Spinal cord (tissue), 10 donors: ENCODE measurements around the gene CERKL. TPM values are rescaled to one million over a fixed set of nuclear protein-coding genes. Genes with fewer than 3 reads are reported as not detected.

Experiments used
- DNase-seq, 6 donors: peaks; one replicate each; pipeline versions ENCODE4 v3.0.0 to v3.0.0-alpha.2; 2013 to 2015; ENCODE audit warnings: low spot score in 6 of 6, low read depth in 4 of 6
- H3K27ac ChIP-seq: one replicate; pipeline ENCODE4 v1.5.1; 2013; ENCODE audit warnings: low read depth, low read length, control low read depth
- H3K27me3 ChIP-seq: one replicate; pipeline ENCODE4 v1.6.1; 2013; ENCODE audit warnings: low read length; ENCODE audit not compliant: control insufficient read depth, insufficient read depth
- H3K36me3 ChIP-seq: one replicate; pipeline ENCODE4 v1.6.1; 2013; ENCODE audit warnings: low read length; ENCODE audit not compliant: control insufficient read depth, insufficient read depth
- H3K4me1 ChIP-seq: one replicate; pipeline ENCODE4 v1.6.1; 2013; ENCODE audit warnings: low read length; ENCODE audit not compliant: control insufficient read depth, insufficient read depth
- H3K4me3 ChIP-seq: one replicate; pipeline ENCODE4 v1.5.1; 2013; ENCODE audit warnings: low read depth, low read length, control low read depth
- H3K9me3 ChIP-seq: one replicate; pipeline ENCODE4 v1.6.1; 2013; ENCODE audit warnings: low read length; ENCODE audit not compliant: control insufficient read depth, insufficient read depth
- WGBS: methylation state at CpG from one replicate; pipeline ENCODE4 v1.1.5; 2013; ENCODE audit warnings: missing lambda C conversion rate; ENCODE audit not compliant: insufficient coverage; 5-methylcytosine and 5-hydroxymethylcytosine counted together
- polyA plus RNA-seq, 2 donors: library from polyadenylated mRNA; unstranded; fragments of 120-200 nt; gene quantifications; one replicate each; pipeline ENCODE4 v1.2.1, GENCODE V29; 2013; ENCODE audit not compliant: insufficient read length in 2 of 2
- total RNA-seq, 2 donors: library from RNA; depleted of rRNA in 1 of 2; stranded (reverse); fragments of 120-200 nt in 1 of 2; fragments of >200 nt in 1 of 2; gene quantifications; one replicate each; pipeline versions ENCODE4 v1.2.3 to v1.2.4, GENCODE V29; 2013 to 2014
- donor health status: healthy.

The CERKL gene
- total and polyA plus RNA-seq, 4 donors = 2.6 to 6.9 (median 5.5) TPM

DNA sequence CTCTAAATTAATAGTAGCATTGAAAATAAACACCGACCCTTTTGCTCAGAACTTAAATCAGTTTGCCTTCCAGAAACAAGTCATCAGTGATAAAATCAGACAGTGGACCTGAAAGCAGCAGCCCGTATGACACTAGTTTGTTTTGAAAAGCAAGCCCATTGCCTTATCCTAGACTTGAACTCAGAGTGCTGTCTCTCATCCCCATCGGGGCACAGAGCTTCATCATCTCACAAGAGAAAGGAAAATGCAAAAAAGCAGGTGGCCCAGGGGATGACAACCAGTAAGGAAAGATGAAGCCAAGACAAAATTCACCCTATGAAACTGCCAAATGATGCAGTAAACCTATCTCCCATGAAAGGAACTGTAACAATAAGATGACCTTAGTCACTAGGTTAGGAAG lies 71.2 kb downstream of the CERKL start:
- H3K9me3 ChIP-seq = no peaks in the 10 kb centered on the region
- DNase-seq = no peak
- H3K27me3 ChIP-seq = no peaks in the 10 kb centered on the region
- H3K4me1 ChIP-seq = no peaks in the 10 kb centered on the region
- no peak overlapping the region for H3K27ac ChIP-seq
- WGBS = 56% methylated on average over 1 of the region's 3 CpGs
- no peak overlapping the region for H3K4me3 ChIP-seq
- no peaks in the 10 kb centered on the region for H3K36me3 ChIP-seq

DNA sequence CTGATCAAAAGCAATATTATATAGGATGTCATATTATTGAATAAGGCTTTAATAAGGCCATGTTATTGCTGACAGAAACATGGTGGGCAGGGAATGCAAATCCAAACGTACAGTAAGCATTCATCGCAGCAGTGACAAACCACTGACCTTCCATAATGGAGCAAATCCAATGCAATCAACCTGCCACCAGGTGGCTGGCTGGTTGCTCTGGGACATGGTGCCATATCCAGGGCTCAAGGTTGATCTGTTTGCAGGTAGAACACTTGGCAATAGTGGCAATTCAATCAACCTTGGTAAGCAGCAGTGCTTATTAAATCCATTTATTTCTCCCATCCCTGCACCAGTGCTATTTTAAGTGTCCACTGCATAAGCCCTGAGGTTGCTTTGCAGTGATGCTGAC lies 75.4 kb downstream of the CERKL start:
- DNase-seq = no peak
- H3K27me3 ChIP-seq = no peaks in the 10 kb centered on the region
- 67% methylated on average over 2 of the region's 2 CpGs for WGBS
- no peak overlapping the region for H3K27ac ChIP-seq
- H3K4me3 ChIP-seq = no peak overlapping the region
- H3K4me1 ChIP-seq = no peaks in the 10 kb centered on the region
- H3K36me3 ChIP-seq = no peaks in the 10 kb centered on the region
- no peaks in the 10 kb centered on the region for H3K9me3 ChIP-seq

DNA sequence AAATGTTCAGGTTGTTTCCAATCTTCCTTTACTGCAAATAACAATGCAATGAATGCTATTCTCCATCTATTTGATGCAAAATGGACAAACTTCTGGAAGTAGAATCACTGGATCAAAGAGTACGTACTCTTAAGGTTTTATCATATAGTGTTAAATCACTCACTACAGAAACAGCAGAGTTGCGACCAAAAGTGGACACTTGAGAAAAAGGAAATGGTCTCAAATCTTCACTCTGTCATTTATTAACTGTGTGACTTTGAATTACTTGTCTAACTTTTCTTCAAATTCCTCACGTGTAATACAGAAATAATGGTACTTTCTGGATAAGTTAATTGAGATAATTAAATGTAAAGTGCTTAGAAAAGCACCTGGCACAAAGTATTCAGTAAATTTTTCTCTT lies 78.1 kb downstream of the CERKL start:
- DNase-seq = no peak
- H3K27me3 ChIP-seq = no peaks in the 10 kb centered on the region
- WGBS = no CpG with 5 or more reads among the region's 3 CpGs
- no peaks in the 10 kb centered on the region for H3K9me3 ChIP-seq
- no peak overlapping the region for H3K4me3 ChIP-seq
- no peaks in the 10 kb centered on the region for H3K4me1 ChIP-seq
- no peak overlapping the region for H3K27ac ChIP-seq
- H3K36me3 ChIP-seq = no peaks in the 10 kb centered on the region

DNA sequence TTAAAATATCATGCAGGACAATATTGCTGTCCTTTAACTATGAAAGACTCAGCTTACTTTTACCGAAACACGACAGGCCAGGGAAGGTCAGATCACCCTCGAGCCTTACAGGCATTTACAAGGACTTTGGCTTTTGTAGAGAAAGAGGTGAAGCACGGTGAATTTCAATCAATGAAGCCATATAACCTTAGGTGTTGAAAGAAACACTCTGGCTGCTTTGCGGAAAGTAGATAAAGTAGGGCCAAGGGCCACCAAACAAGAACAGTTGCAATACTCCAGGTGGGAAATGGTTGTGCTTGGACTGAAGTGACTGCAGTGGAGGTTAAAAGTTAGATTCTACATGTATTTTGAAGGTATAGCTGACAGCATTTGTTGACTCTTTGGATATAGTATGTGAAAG lies 80.5 kb downstream of the CERKL start:
- Histone ChIP-seq H3K9me3 (no peaks in the 10 kb centered on the region), H3K27me3 (no peaks in the 10 kb centered on the region), H3K4me3 (no peak overlapping the region), H3K27ac (no peak overlapping the region), H3K36me3 (no peaks in the 10 kb centered on the region), H3K4me1 (no peaks in the 10 kb centered on the region)
- WGBS = 83% methylated on average over 5 of the region's 5 CpGs
- DNase-seq = no peak

DNA sequence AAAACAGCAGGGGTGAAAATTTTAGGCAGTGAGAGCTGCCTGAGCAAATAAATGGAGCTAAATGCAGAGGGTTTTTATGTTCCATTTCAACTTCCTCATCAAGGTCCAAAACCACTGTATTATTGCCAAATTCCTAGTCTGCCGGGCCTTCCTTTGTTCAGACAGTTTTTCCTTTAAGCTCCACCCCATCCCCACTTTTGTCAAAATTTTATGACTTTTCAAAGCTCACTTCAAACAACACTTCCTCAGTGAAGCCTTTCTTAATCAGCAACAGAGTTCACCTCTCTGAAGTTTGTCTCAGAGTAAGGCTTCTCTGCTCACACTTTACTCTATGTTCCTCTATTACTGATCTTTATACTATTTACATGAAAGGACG lies 81.3 kb downstream of the CERKL start:
- Histone ChIP-seq H3K27me3 (no peaks in the 10 kb centered on the region), H3K27ac (no peak overlapping the region), H3K36me3 (no peaks in the 10 kb centered on the region), H3K4me1 (no peaks in the 10 kb centered on the region), H3K9me3 (no peaks in the 10 kb centered on the region), H3K4me3 (no peak overlapping the region)
- no peak for DNase-seq
- WGBS = 25% methylated on average over 1 of the region's 2 CpGs

DNA sequence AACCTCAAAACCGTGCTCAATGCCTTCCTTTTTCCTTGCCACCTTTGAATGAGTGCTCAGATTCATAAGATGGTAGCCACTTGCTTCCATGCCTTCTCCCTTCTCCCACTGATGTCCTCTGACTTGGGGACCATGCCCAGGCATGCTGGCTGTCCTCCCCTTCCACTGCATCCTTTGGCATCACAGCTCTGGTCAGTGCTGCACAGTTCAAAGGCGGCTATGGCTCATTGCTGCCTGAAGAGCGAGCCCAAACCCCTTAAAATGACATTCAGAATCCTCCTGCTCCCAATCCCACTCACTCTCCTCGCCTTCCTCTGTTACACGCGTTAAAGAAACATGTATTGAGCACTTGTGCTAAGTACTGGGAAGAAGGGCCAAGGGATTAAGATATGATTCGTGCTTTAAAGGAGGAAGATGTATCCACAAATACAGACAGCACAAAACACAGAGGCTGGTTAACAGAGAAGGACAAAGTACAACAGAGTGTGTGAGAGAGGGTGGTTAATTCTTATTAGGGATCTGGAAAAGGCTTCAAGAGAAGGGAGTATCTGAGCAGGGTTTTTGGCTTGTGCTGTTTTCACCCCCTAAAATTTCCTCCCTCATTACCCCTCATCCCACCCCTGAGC lies 81.8 kb downstream of the CERKL start:
- H3K4me3 ChIP-seq = no peak overlapping the region
- H3K36me3 ChIP-seq = no peaks in the 10 kb centered on the region
- no peaks in the 10 kb centered on the region for H3K4me1 ChIP-seq
- H3K9me3 ChIP-seq = no peaks in the 10 kb centered on the region
- WGBS = 87% methylated on average over 1 of the region's 7 CpGs
- no peaks in the 10 kb centered on the region for H3K27me3 ChIP-seq
- peak in 1 of 6 donors; percentile 25 for DNase-seq
- no peak overlapping the region for H3K27ac ChIP-seq

DNA sequence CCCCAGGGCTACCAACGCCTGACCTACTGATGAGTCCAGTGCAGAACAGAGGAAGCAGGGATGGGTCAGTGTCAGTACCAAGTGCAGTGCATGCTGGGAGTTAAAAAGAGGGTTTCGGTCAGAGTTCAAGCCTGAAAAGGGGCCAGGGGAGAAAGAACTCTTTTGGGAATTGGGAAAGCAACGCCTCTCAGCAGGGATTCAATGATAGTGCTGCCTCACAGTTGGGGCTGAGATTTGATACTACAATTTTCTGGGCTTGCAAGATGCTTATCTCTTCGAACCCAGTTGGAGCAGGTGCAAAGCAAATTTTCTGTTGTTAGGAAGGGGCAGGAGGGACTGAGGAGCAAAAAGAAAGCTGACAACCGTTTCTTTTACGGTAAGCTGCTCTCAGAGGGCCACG lies 82.6 kb downstream of the CERKL start:
- Histone ChIP-seq H3K4me3 (no peak overlapping the region), H3K4me1 (no peaks in the 10 kb centered on the region), H3K27me3 (no peaks in the 10 kb centered on the region), H3K36me3 (no peaks in the 10 kb centered on the region), H3K9me3 (no peaks in the 10 kb centered on the region), H3K27ac (no peak overlapping the region)
- DNase-seq = no peak
- WGBS = 64% methylated on average over 4 of the region's 7 CpGs

DNA sequence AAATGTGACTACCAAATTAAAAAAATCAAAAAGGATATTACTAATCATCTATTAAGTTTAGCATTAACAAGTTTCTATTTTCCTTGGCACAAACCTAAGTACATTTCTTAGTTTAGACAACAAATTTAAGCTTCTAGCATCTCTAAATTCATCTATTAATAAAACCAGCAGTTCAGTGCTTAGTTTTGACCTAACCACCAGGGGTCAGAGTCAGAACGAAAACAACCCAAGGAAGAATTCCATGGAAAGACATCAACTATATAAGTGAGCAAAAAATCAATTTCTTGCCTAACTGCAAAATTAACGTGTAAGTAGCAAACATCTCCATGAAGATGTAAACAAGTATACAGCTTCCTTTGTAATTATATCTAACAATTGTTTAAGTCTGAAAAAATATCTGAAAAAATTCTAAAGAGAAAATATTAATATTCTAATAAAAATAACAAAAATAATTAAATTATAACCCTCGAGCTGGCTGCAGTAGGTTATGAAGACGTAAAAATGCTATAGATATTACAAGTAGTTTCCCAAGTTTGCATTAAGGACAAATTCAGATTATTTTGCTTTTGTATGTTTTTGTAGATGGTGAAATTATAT lies 83.7 kb downstream of the CERKL start:
- no CpG with 5 or more reads among the region's 4 CpGs for WGBS
- Histone ChIP-seq H3K27ac (no peak overlapping the region), H3K4me3 (no peak overlapping the region), H3K4me1 (no peaks in the 10 kb centered on the region), H3K27me3 (no peaks in the 10 kb centered on the region), H3K9me3 (no peaks in the 10 kb centered on the region), H3K36me3 (no peaks in the 10 kb centered on the region)
- DNase-seq = peak in 2 of 6 donors; percentile 36 to 59

DNA sequence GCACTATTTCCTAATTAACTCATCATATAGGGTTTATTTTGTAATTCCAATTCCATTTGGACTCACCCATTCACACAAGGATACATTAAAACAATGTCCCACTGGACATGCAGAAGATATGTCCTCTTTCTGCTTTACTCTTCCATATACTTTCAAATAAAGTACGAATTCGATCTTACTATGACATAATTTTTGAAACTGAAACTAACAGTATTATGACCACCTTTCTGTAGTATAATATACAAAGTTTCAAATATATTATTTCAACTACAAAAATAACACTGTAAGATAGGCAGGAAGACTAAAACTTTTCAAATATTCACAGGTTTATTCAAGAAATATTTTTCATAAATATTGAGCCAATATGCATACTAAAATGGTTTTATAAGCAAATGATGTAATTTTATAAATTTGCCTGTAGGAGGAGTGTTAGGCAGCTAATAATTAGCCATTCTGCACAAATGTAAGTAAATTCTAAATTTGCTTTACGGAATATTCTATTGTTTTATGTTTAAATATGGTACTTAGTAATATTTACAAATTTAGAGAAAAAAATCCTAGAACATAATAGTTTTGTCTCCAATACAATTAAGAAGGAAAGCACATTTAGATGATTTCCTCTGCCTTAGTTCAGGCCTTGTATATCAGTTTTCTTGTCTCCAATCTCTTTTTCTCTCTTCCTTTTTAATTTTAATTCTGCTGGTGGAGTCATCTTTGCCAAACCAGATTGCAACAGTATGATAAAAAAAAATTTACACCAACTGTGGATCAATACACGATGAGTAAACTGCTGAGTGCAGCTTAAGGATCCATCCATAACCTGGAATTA lies 85.9 kb downstream of the CERKL start:
- no peak overlapping the region for H3K27ac ChIP-seq
- DNase-seq = no peak
- H3K9me3 ChIP-seq = no peaks in the 10 kb centered on the region
- no peak overlapping the region for H3K4me3 ChIP-seq
- H3K27me3 ChIP-seq = no peaks in the 10 kb centered on the region
- H3K4me1 ChIP-seq = peaks cover 3% of the 10 kb centered on the region
- no peaks in the 10 kb centered on the region for H3K36me3 ChIP-seq
- no CpG with 5 or more reads among the region's 4 CpGs for WGBS

DNA sequence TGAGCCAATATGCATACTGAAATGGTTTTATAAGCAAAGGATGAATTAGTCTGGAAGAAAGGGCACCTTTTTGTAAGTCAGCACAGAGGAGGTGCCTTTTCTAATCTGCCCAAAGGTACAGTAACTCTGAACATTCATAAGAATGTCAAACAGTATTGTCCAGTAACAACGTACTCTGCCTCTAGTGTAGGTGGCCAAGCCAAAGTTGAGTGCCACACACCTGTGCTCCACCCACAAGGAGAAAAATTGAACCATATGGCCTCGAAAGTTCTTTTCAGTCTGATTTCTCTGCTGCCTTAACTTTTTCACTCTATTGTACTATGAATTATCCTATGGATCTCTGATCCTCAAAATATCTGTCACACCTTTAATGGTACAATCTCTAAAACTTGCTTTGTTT lies 86.8 kb downstream of the CERKL start:
- H3K4me3 ChIP-seq = no peak overlapping the region
- no peaks in the 10 kb centered on the region for H3K36me3 ChIP-seq
- no peaks in the 10 kb centered on the region for H3K27me3 ChIP-seq
- no peaks in the 10 kb centered on the region for H3K9me3 ChIP-seq
- DNase-seq = no peak
- H3K4me1 ChIP-seq = peaks cover 3% of the 10 kb centered on the region
- 82% methylated on average over 1 of the region's 2 CpGs for WGBS
- H3K27ac ChIP-seq = no peak overlapping the region
